Transverse colon (tissue), 4 donors: ENCODE data around the gene MT1F. TPM values are rescaled to one million over a fixed set of nuclear protein-coding genes. Genes with fewer than 3 reads are reported as not detected.

ENCODE experiments used
- DNase-seq: peaks from one replicate; pipeline ENCODE4 v3.0.0-alpha.2; 2019
- H3K27ac ChIP-seq, 4 donors: fragments of 200-600 bp; sonication (generic); 2 replicates each; pipeline ENCODE4 v1.5.1; 2016 to 2018; ENCODE audit warnings: inconsistent platforms in 4 of 4
- H3K27me3 ChIP-seq: fragments of 200-600 bp; sonication (generic); 2 replicates; pipeline ENCODE4 v1.5.1; 2017; ENCODE audit warnings: inconsistent platforms
- H3K36me3 ChIP-seq, 4 donors: fragments of 200-600 bp; sonication (generic); 2 replicates each; pipeline ENCODE4 v1.5.1; 2017 to 2019; ENCODE audit warnings: inconsistent platforms in 4 of 4
- H3K4me1 ChIP-seq, 4 donors: fragments of 200-600 bp; sonication (generic); 2 replicates each; pipeline ENCODE4 v1.5.1; 2017 to 2020; ENCODE audit warnings: inconsistent platforms in 4 of 4
- H3K4me3 ChIP-seq, 4 donors: fragments of 200-600 bp; sonication (generic); 1 replicate in 1 of 4; 2 replicates in 3 of 4; pipeline versions ENCODE4 v1.5.1 to v1.6.1; 2017 to 2019; ENCODE audit warnings: inconsistent platforms in 4 of 4
- H3K9me3 ChIP-seq, 2 donors: fragments of 200-600 bp; sonication (generic); 2 replicates each; pipeline ENCODE4 v1.5.1; 2017 to 2019; ENCODE audit warnings: inconsistent platforms in 2 of 2
- CTCF ChIP-seq, 5 experiments: fragments of 200-600 bp in 3 of 5; fragments of 450-650 bp in 2 of 5; sonication (generic) in 3 of 5; IDR thresholded peaks; 1 replicate in 2 of 5; 2 replicates in 3 of 5; pipeline ENCODE4 v1.5.1; 2016 to 2017; ENCODE audit warnings: antibody characterized with exemption in 5 of 5, inconsistent platforms in 3 of 5, mild to moderate bottlenecking in 2 of 5, moderate library complexity in 1 of 5
- EP300 ChIP-seq: sonication (generic); formaldehyde crosslinking; IDR thresholded peaks from one replicate; pipeline ENCODE4 v1.6.1; 2017; ENCODE audit warnings: antibody characterized with exemption, low read depth
- POLR2A ChIP-seq: fragments of 450-650 bp; IDR thresholded peaks from one replicate; pipeline ENCODE4 v1.6.1; 2016; ENCODE audit warnings: antibody characterized with exemption, mild to moderate bottlenecking, moderate library complexity
- POLR2AphosphoS5 ChIP-seq, 3 donors: sonication (generic); formaldehyde crosslinking; IDR thresholded peaks; one replicate each; pipeline ENCODE4 v1.6.1; 2016; ENCODE audit warnings: antibody characterized with exemption in 3 of 3
- WGBS, 2 donors: methylation state at CpG; one replicate each; pipeline ENCODE4 v1.1.5; 2018; ENCODE audit warnings: low coverage in 1 of 2; 5-methylcytosine and 5-hydroxymethylcytosine counted together
- in situ Hi-C, 4 donors: fragments of 200-750 bp; cut with MboI; loops; one replicate each; pipeline versions ENCODE4 v1.15.0 to v1.15.1; 2017; ENCODE audit warnings: low sequenced_read_pairs in 3 of 4, low pct_ligation_motif_present in 1 of 4, low pct_unique_long_range_greater_than_20kb in 1 of 4
- intact Hi-C: fragments of 100-400 bp; cut with DNase I; formaldehyde crosslinking; loops from one replicate; pipeline ENCODE4 v1.15.1; 2023; ENCODE audit warnings: low total_unique reads
- total RNA-seq, 4 donors: library from RNA; depleted of rRNA; stranded (reverse); fragments of >200 nt; gene quantifications; one replicate each; pipeline ENCODE4 v1.1.0, GENCODE V29; 2016

Gene MT1F
- total RNA-seq, 4 donors from 2014 or later: 6.8 to 54.5 (median 18.9) TPM

DNA sequence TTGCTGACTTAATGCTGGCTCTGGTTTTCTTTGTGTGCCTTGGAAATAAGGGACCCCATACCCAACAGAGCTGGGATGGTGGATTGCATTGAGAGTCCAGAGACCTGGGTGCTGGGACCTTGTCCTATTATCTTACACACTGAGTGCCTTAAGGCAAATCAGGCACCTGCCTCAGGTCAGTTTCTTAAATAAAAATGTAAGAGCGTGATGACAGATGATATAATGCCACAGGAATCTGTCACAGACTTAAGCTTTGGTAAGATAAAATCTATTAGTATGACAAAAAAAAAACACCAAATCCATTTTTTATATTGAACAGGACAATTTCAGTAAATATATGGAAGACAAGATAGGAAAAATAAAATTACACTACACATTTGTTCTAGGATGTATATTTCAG lies 17.7 kb upstream of the MT1F start:
- 60 to 80% methylated on average over 1 of the region's 1 CpG for WGBS, 2 donors
- no peak overlapping the region for H3K4me3 ChIP-seq
- intact Hi-C loops: no loop called here
- DNase-seq: no peak
- no peak for TF ChIP-seq EP300
- TF ChIP-seq POLR2AphosphoS5 (IDR thresholded peaks at IDR 0.05): no peak
- no peak for TF ChIP-seq CTCF (IDR thresholded peaks at IDR 0.05)
- TF ChIP-seq POLR2A: no peak
- H3K27me3 ChIP-seq: peaks cover 70% of the 10 kb centered on the region
- in situ Hi-C loops: no loop called here
- peaks cover 18 to 39% (median 30%) of the 10 kb centered on the region in 4 donors for H3K4me1 ChIP-seq
- H3K36me3 ChIP-seq: no peaks in the 10 kb centered on the region
- no peaks in the 10 kb centered on the region for H3K9me3 ChIP-seq
- H3K27ac ChIP-seq: no peak overlapping the region

- Histone ChIP-seq H3K27me3 (peaks cover 64% of the 10 kb centered on the region), H3K4me1 (peaks cover 13 to 34% (median 24%) of the 10 kb centered on the region in 4 donors), H3K36me3 (no peaks in the 10 kb centered on the region), H3K27ac (no peak overlapping the region), H3K4me3 (no peak overlapping the region), H3K9me3 (no peaks in the 10 kb centered on the region)
- in situ Hi-C loops (no loop called here), intact Hi-C loops (no loop called here)
- TF ChIP-seq EP300 (no peak), POLR2A (no peak), CTCF (IDR thresholded peaks at IDR 0.05) (no peak), POLR2AphosphoS5 (IDR thresholded peaks at IDR 0.05) (no peak)
- 86 to 97% methylated on average over 2 of the region's 2 CpGs for WGBS, 2 donors
- no peak for DNase-seq
Observed at GRCh38 chr16:56641166-56641565, 16.6 kb upstream of the MT1F start.

- H3K36me3 ChIP-seq: no peaks in the 10 kb centered on the region
- peak; percentile 89 for DNase-seq
- TF ChIP-seq POLR2A (peak; percentile 51), CTCF (IDR thresholded peaks at IDR 0.05) (peak; percentile 38 to 62 (median 43)), POLR2AphosphoS5 (IDR thresholded peaks at IDR 0.05) (peak in 2 of 3 donors; percentile 44 to 49), EP300 (peak; percentile 69)
- WGBS, 2 donors: 11% methylated on average over 42 of the region's 42 CpGs; no CpG with 5 or more reads in 1 of the 2 donors
- peaks cover 13 to 38% (median 24%) of the 10 kb centered on the region in 4 donors for H3K4me1 ChIP-seq
- peaks cover 60% of the 10 kb centered on the region for H3K27me3 ChIP-seq
- intact Hi-C loops (no loop called here), in situ Hi-C loops (no loop called here)
- H3K27ac ChIP-seq: peak overlapping the region in 3 of 4 donors; percentile 5 to 52 (median 34)
- H3K9me3 ChIP-seq: no peaks in the 10 kb centered on the region
- H3K4me3 ChIP-seq: peak overlapping the region in 3 of 4 donors; percentile 19 to 48 (median 31)
Observed at GRCh38 chr16:56643080-56643778, 14.5 kb upstream of the MT1F start.

GRCh38 chr16:56643833-56644232 lies 13.9 kb upstream of the MT1F start:
- in situ Hi-C loops: no loop called here
- H3K4me3 ChIP-seq: peak overlapping the region in 1 of 4 donors; percentile 48
- peaks cover 9 to 32% (median 18%) of the 10 kb centered on the region in 4 donors for H3K4me1 ChIP-seq
- intact Hi-C loops: no loop called here
- H3K27me3 ChIP-seq: peaks cover 60% of the 10 kb centered on the region
- no peaks in the 10 kb centered on the region for H3K36me3 ChIP-seq
- TF ChIP-seq EP300: no peak
- no peak for TF ChIP-seq POLR2A
- no peak for TF ChIP-seq POLR2AphosphoS5 (IDR thresholded peaks at IDR 0.05)
- no peak for TF ChIP-seq CTCF (IDR thresholded peaks at IDR 0.05)
- WGBS, 2 donors: 46% methylated on average over 5 of the region's 5 CpGs; no CpG with 5 or more reads in 1 of the 2 donors
- H3K9me3 ChIP-seq: no peaks in the 10 kb centered on the region
- DNase-seq: no peak
- peak overlapping the region in 2 of 4 donors; percentile 34 to 52 for H3K27ac ChIP-seq
